GM21576 (cell line): ENCODE data around the gene RPL10L.

Experiments used
- ATAC-seq: cut with Tn5 transposase; IDR thresholded peaks from one replicate; pipeline ENCODE4 v1.9.1; 2021; ENCODE audit warnings: mild to moderate bottlenecking, moderate library complexity; ENCODE audit not compliant: unreplicated experiment

The RPL10L gene

GRCh38 chr14:46651526-46652144, at the start of gene RPL10L:
Gene RPL10L (minus strand): TSS chr14:46651781. CDS start chr14:46651736, 45 bp downstream.
- no peak for ATAC-seq

GRCh38 chr14:46691819-46692218, 40.2 kb upstream of the RPL10L start:
- ATAC-seq: no peak

- ATAC-seq: no peak
Observed at GRCh38 chr14:46686652-46687051, 35.1 kb upstream of the RPL10L start.

GRCh38 chr14:46672128-46672527, 20.5 kb upstream of the RPL10L start:
- no peak for ATAC-seq

- ATAC-seq: no peak
Observed at GRCh38 chr14:46663382-46663781, 11.8 kb upstream of the RPL10L start.

- no peak for ATAC-seq
Observed at GRCh38 chr14:46661728-46662127, 10.1 kb upstream of the RPL10L start.

GRCh38 chr14:46653031-46653755, 1.6 kb upstream of the RPL10L start:
- ATAC-seq: no peak

- ATAC-seq: no peak
Observed at GRCh38 chr14:46646796-46647195, 4.8 kb downstream of the RPL10L start.

- no peak for ATAC-seq
Observed at GRCh38 chr14:46626876-46627275, 24.7 kb downstream of the RPL10L start.
